ENCODE results near the gene PLD2. TPM values are rescaled to one million over a fixed set of nuclear protein-coding genes. Genes with fewer than 3 reads are reported as not detected.

PLD2 gene
- total RNA-seq, 2 experiments from 2014 or later: 6.2 to 6.8 TPM

- H3K4me1 Mint-ChIP-seq (ENCODE audit: low read depth): peaks cover 22% of the 10 kb centered on the region
- peaks cover 37% of the 10 kb centered on the region for H3K27me3 Mint-ChIP-seq
- POLR2A ChIA-PET: interaction anchor here (0.6 to 2.3 kb wide), 11 partner anchors 10 to 150 kb away, joined by 3 to 11 read pairs (median 6); partner anchors contain the start of genes ARRB2, C17orf107, MINK1 and PELP1
- intact Hi-C loops (cut with micrococcal nuclease): loop anchor here (5.0 kb wide), 1 partner anchor 93 kb away; no protein-coding TSS in a partner anchor
- ATAC-seq: no peak
- DNase-seq: no peak
- CTCF ChIA-PET: interaction anchor here (0.7 to 3.4 kb wide), 27 partner anchors 9 to 240 kb away, joined by 3 to 15 read pairs (median 4); partner anchors contain the start of genes ARRB2, C17orf107, CHRNE and CXCL16
- TF ChIP-seq, protein P1, sequence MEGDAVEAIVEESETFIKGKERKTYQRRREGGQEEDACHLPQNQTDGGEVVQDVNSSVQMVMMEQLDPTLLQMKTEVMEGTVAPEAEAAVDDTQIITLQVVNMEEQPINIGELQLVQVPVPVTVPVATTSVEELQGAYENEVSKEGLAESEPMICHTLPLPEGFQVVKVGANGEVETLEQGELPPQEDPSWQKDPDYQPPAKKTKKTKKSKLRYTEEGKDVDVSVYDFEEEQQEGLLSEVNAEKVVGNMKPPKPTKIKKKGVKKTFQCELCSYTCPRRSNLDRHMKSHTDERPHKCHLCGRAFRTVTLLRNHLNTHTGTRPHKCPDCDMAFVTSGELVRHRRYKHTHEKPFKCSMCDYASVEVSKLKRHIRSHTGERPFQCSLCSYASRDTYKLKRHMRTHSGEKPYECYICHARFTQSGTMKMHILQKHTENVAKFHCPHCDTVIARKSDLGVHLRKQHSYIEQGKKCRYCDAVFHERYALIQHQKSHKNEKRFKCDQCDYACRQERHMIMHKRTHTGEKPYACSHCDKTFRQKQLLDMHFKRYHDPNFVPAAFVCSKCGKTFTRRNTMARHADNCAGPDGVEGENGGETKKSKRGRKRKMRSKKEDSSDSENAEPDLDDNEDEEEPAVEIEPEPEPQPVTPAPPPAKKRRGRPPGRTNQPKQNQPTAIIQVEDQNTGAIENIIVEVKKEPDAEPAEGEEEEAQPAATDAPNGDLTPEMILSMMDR (IDR thresholded peaks at IDR 0.05): no peak
- H3K4me3 Mint-ChIP-seq: peak overlapping the region; percentile 72
- peak overlapping the region; percentile 20 for H3K27ac Mint-ChIP-seq
- no peaks in the 10 kb centered on the region for H3K36me3 Mint-ChIP-seq (ENCODE audit: low read depth)
- H3K9me3 Mint-ChIP-seq: no peaks in the 10 kb centered on the region
Measured at GRCh38 chr17:4789701-4789950, 17.3 kb upstream of the PLD2 start.

DNA sequence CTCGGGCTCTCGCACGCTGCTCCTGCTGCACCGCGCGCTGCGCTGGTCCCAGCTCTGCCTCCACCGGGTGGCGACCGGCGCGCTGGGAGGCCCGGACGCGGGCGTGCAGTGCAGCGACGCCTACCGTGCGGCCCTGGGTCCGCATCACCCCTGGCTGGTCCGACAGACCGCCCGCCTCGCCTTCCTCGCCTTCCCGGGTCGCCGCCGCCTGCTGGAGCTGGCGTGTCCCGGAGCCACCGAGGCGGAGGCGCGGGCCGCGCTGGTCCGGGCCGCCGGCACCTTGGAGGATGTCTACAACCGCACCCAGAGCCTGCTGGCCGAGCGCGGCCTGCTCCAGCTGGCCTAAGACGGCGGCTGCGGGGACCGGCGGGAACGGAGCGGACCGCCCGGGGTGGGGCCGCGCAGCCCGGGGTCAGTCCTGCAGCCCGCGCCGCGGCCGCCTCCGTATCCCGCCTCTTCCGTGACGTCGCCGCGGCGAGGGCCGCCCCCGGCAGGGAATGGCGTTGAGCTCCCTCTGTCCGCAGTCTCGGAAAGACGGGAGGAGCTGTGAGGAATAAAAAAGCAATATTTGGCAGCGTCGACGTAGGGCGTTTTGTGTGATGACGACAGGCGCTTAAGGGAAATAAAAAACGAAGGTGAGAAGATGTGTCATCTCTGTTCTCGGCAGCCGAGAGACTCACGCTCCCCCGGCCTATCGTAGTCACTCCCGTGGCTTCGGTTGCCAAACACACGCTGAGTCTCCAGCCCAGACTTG is 16.8 kb upstream of the PLD2 start:
- H3K9me3 Mint-ChIP-seq: no peaks in the 10 kb centered on the region
- peaks cover 34% of the 10 kb centered on the region for H3K27me3 Mint-ChIP-seq
- POLR2A ChIA-PET: interaction anchor here (0.6 to 2.3 kb wide), 15 partner anchors 10 to 150 kb away, joined by 3 to 11 read pairs (median 4); partner anchors contain the start of genes ARRB2, C17orf107, MINK1 and PELP1
- H3K4me3 Mint-ChIP-seq: peak overlapping the region; percentile 79
- TF ChIP-seq, protein P1 (IDR thresholded peaks at IDR 0.05): peak; percentile 91
- CTCF ChIA-PET: interaction anchor here (0.7 to 3.4 kb wide), 33 partner anchors 9 to 574 kb away, joined by 3 to 15 read pairs (median 4); partner anchors contain the start of genes ARRB2, C17orf107, CHRNE and CXCL16
- intact Hi-C loops (cut with micrococcal nuclease): loop anchor here (5.0 kb wide), 1 partner anchor 92 kb away; no protein-coding TSS in a partner anchor
- ATAC-seq (peak; percentile 88), DNase-seq (peak; percentile 89)
- peaks cover 22% of the 10 kb centered on the region for H3K4me1 Mint-ChIP-seq (ENCODE audit: low read depth)
- H3K27ac Mint-ChIP-seq: peak overlapping the region; percentile 91
- no peaks in the 10 kb centered on the region for H3K36me3 Mint-ChIP-seq (ENCODE audit: low read depth)

DNA sequence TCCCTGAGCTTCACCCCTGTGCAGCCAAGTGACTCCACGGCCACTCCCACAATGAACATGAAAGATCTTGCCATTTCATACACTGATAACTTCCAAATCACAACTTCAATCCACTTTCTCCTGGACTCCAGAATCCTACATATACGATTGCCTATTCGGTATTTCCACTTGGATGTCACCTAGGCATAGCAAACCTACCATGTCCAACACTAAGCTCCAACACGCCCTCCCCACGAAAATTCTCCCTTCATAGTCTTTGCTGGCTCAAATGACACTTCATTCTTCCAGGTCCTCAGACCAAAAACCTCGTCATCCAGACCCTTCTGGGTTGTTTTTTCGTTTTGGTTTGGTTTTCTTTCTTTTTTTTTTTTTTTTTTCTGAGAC is 16.3 kb upstream of the PLD2 start:
- Mint-ChIP-seq H3K9me3 (no peaks in the 10 kb centered on the region), H3K27me3 (peaks cover 28% of the 10 kb centered on the region), H3K27ac (peak overlapping the region; percentile 91), H3K4me1 (ENCODE audit: low read depth) (peaks cover 20% of the 10 kb centered on the region), H3K4me3 (peak overlapping the region; percentile 79), H3K36me3 (ENCODE audit: low read depth) (no peaks in the 10 kb centered on the region)
- ATAC-seq (no peak), DNase-seq (no peak)
- intact Hi-C loops (cut with micrococcal nuclease): no loop called here
- TF ChIP-seq, protein P1 (IDR thresholded peaks at IDR 0.05): no peak
- POLR2A ChIA-PET: interaction anchor here (0.6 to 2.3 kb wide), 12 partner anchors 9 to 149 kb away, joined by 3 to 11 read pairs (median 6); partner anchors contain the start of genes C17orf107, MINK1, PELP1 and RNF167
- CTCF ChIA-PET: interaction anchor here (0.8 to 3.4 kb wide), 22 partner anchors 11 to 575 kb away, joined by 3 to 15 read pairs (median 5); partner anchors contain the start of genes ARRB2, C17orf107, CHRNE and CXCL16

DNA sequence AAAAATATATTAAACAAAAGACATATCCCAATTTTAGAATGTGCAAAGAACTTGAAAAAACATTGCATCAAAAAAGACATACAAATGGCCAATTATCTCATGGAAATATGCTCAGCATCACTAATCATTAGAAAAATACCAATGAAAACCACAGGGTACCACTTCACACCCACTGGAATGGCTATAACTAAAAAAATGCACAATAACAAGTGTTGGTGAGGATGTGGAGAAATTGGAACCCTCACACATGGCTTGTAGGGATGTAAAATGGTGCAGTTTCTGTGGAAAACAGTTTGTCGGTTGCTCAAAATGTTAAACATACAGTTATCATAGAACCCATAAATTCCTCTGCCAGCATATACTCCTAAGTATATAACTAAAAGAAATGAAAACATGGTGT is 11.8 kb upstream of the PLD2 start:
- TF ChIP-seq, protein P1 (IDR thresholded peaks at IDR 0.05): no peak
- Mint-ChIP-seq H3K36me3 (ENCODE audit: low read depth) (peaks cover 11% of the 10 kb centered on the region), H3K9me3 (no peaks in the 10 kb centered on the region), H3K27me3 (peaks cover 2% of the 10 kb centered on the region), H3K4me1 (ENCODE audit: low read depth) (peaks cover 19% of the 10 kb centered on the region), H3K27ac (peak overlapping the region; percentile 97), H3K4me3 (peak overlapping the region; percentile 96)
- DNase-seq (no peak), ATAC-seq (no peak)
- ChIA-PET CTCF (no interaction called here), POLR2A (no interaction called here)
- intact Hi-C loops (cut with micrococcal nuclease): no loop called here

DNA sequence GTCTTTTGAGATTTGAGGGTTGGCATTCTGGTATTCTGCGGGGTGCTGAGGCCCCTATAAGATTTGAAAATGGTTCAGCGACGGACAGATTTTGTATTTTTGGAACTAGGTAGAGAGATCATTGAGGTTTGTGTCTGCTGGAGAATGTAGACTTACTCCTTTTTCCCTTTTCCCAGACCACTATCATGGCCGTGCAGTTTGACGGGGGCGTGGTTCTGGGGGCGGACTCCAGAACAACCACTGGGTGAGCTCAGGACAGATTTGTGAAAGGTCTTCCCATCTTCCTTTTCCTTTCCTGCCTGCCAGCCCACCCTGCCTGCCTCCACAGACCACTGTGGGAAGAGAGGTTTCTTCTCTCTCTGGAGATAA is 10.4 kb upstream of the PLD2 start:
- ChIA-PET CTCF (interaction anchor here (1.1 to 1.6 kb wide), 4 partner anchors 9 to 106 kb away, joined by 3 to 5 read pairs (median 4); partner anchors contain the start of gene CHRNE), POLR2A (interaction anchor here (1.2 to 1.5 kb wide), 4 partner anchors 12 to 87 kb away, joined by 3 to 4 read pairs (median 4); no protein-coding TSS in a partner anchor)
- intact Hi-C loops (cut with micrococcal nuclease): no loop called here
- TF ChIP-seq, protein P1 (IDR thresholded peaks at IDR 0.05): no peak
- DNase-seq: peak; percentile 65
- Mint-ChIP-seq H3K27me3 (peaks cover 2% of the 10 kb centered on the region), H3K9me3 (no peaks in the 10 kb centered on the region), H3K36me3 (ENCODE audit: low read depth) (peaks cover 11% of the 10 kb centered on the region), H3K27ac (peak overlapping the region; percentile 97), H3K4me3 (peak overlapping the region; percentile 96), H3K4me1 (ENCODE audit: low read depth) (peaks cover 20% of the 10 kb centered on the region)
- no peak for ATAC-seq
